Glutamatergic neuron (in vitro differentiated cells): ENCODE data around the gene PCNX2. TPM values are rescaled to one million over a fixed set of nuclear protein-coding genes. Genes with fewer than 3 reads are reported as not detected.

Source experiments
- DNase-seq: peaks from one replicate; pipeline ENCODE4 v3.0.0; 2022
- H3K27ac Mint-ChIP-seq: one replicate; pipeline ENCODE4 v1.8.0; 2020; ENCODE audit warnings: mild to moderate bottlenecking, mixed read lengths, inconsistent platforms; ENCODE audit not compliant: unreplicated experiment
- H3K27me3 Mint-ChIP-seq: one replicate; pipeline ENCODE4 v1.8.0; 2020; ENCODE audit warnings: mild to moderate bottlenecking, moderate library complexity, mixed read lengths, inconsistent platforms; ENCODE audit not compliant: unreplicated experiment
- H3K36me3 Mint-ChIP-seq: one replicate; pipeline ENCODE4 v1.8.0; 2020; ENCODE audit warnings: mild to moderate bottlenecking, mixed read lengths, inconsistent platforms; ENCODE audit not compliant: unreplicated experiment
- H3K4me1 Mint-ChIP-seq: one replicate; pipeline ENCODE4 v1.8.0; 2020; ENCODE audit warnings: mild to moderate bottlenecking, low read depth, mixed read lengths, inconsistent platforms; ENCODE audit not compliant: unreplicated experiment
- H3K4me3 Mint-ChIP-seq: one replicate; pipeline ENCODE4 v1.8.0; 2020; ENCODE audit warnings: mild to moderate bottlenecking, mixed read lengths, inconsistent platforms; ENCODE audit not compliant: unreplicated experiment
- H3K9me3 Mint-ChIP-seq: one replicate; pipeline ENCODE4 v1.8.0; 2020; ENCODE audit warnings: mild to moderate bottlenecking, moderate library complexity, mixed read lengths, inconsistent platforms; ENCODE audit not compliant: unreplicated experiment
- total RNA-seq: library from RNA; stranded (reverse); fragmentation: NEBNext Ultra II Directional; extraction: Animal tissue kit (Norgen Biotek cat#: 25700); gene quantifications from one replicate; pipeline ENCODE4 v1.2.1, GENCODE V29; 2021; ENCODE audit not compliant: unreplicated experiment
- TF ChIP-seq, protein P1 (sequence below): fragments of 200-600 bp; sonication (generic); IDR thresholded peaks from one replicate; pipeline ENCODE4 v1.5.0; 2021; ENCODE audit not compliant: partially characterized antibody, unreplicated experiment

PCNX2 gene
- total RNA-seq, 1 donor from 2014 or later = 44.5 TPM

DNA sequence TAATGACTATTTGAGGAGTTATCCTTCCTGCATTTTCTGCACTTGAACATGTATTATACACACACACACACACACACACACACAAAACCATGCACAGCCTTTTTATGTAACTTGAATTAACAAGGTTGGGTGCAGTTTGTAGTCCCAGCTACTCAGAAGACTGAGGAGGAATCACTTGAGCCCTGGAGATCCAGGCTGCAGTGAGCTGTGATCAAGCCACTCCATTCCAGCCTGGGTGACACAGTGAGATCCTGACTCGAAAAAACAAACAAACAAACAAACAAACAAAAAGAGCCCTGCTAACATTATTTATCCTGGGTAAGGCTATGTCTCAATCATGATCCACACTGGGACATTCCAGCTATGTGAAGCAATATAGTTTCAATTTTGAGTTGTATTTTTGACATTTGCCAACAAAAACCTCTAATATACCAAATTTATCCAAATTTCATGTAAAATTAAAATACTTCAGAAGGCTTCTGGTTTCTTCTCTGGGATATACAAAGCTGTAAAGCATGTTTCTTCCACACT, 188.3 kb downstream of the PCNX2 start:
- TF ChIP-seq, protein P1, sequence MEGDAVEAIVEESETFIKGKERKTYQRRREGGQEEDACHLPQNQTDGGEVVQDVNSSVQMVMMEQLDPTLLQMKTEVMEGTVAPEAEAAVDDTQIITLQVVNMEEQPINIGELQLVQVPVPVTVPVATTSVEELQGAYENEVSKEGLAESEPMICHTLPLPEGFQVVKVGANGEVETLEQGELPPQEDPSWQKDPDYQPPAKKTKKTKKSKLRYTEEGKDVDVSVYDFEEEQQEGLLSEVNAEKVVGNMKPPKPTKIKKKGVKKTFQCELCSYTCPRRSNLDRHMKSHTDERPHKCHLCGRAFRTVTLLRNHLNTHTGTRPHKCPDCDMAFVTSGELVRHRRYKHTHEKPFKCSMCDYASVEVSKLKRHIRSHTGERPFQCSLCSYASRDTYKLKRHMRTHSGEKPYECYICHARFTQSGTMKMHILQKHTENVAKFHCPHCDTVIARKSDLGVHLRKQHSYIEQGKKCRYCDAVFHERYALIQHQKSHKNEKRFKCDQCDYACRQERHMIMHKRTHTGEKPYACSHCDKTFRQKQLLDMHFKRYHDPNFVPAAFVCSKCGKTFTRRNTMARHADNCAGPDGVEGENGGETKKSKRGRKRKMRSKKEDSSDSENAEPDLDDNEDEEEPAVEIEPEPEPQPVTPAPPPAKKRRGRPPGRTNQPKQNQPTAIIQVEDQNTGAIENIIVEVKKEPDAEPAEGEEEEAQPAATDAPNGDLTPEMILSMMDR = no peak
- Mint-ChIP-seq H3K4me1 (no peaks in the 10 kb centered on the region), H3K36me3 (no peaks in the 10 kb centered on the region), H3K27me3 (no peaks in the 10 kb centered on the region), H3K4me3 (no peak overlapping the region), H3K27ac (no peak overlapping the region), H3K9me3 (no peaks in the 10 kb centered on the region)
- DNase-seq = no peak

DNA sequence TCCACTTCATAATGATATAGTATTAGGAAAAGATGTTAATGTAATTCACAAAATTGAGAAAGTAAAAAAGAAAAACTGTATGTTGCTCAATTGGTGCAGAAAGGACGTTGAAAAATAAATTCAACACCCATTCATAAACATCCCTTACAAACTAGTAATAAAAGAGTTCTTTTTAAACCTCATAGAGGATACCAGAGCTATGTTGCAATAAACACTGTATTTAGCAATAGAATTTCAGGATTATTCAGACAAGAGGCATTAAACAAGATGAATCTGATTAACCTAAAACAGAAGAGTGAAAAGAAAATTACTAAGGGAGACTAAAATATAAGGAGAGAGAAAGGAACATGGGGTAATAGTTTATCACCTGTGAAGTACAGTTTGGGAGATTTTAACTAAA, 190.3 kb downstream of the PCNX2 start:
- TF ChIP-seq, protein P1 = no peak
- no peaks in the 10 kb centered on the region for H3K27me3 Mint-ChIP-seq
- H3K36me3 Mint-ChIP-seq = no peaks in the 10 kb centered on the region
- no peaks in the 10 kb centered on the region for H3K4me1 Mint-ChIP-seq
- no peaks in the 10 kb centered on the region for H3K9me3 Mint-ChIP-seq
- no peak for DNase-seq
- no peak overlapping the region for H3K27ac Mint-ChIP-seq
- no peak overlapping the region for H3K4me3 Mint-ChIP-seq

DNA sequence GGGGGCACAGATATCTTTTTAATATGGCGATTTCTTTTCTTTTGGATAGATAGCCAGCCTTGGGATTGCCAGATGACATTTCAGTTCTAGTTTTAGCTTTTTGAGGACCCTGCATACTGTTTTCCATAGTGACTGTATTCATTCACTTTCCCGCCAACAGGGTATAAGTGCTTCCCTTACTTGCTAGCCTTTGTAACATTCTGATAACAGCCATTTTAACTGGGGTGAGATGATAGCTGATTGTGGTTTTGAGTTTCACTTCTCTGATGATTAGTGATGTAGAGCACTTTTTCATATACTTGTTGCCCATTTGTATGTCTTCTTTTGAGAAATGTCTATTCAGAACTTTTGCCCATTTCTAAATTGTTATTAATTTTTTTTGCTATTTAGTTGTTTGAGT, 193.2 kb downstream of the PCNX2 start:
- Mint-ChIP-seq H3K36me3 (no peaks in the 10 kb centered on the region), H3K4me3 (no peak overlapping the region), H3K27me3 (no peaks in the 10 kb centered on the region), H3K4me1 (peaks cover 10% of the 10 kb centered on the region), H3K27ac (no peak overlapping the region), H3K9me3 (no peaks in the 10 kb centered on the region)
- TF ChIP-seq, protein P1 = no peak
- DNase-seq = no peak

DNA sequence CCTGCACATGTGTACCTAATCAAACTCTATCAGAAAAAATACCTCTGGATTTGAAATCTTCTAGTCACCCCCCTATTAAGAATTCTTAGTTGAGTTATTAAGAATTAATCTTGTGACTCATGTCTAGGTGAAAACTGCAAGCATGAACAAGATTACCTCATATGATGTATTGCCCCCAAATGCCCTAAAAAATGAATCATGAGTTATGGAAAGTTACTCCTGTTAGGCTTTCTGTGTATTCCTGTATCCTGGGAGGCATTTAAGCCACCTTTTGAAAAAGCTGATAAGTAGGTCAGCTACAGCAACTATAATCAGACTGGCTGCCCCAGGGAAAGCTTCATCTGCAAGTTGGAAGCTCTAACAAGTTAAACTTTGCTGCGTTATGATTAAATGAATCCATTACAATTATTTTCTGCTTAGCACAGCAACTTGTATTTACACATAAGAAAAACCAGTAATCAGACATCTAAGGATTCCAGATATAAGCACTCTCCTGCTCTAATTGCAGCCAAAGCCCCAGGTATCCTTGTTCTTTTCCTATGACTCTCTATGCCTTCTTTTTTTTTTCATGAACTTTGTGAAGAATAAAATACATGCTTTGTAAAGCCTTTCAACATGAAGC, 197.5 kb downstream of the PCNX2 start:
- no peak for DNase-seq
- H3K9me3 Mint-ChIP-seq = peaks cover 5% of the 10 kb centered on the region
- peaks cover 41% of the 10 kb centered on the region for H3K4me1 Mint-ChIP-seq
- no peak overlapping the region for H3K27ac Mint-ChIP-seq
- no peaks in the 10 kb centered on the region for H3K27me3 Mint-ChIP-seq
- TF ChIP-seq, protein P1 = no peak
- H3K36me3 Mint-ChIP-seq = no peaks in the 10 kb centered on the region
- H3K4me3 Mint-ChIP-seq = no peak overlapping the region

DNA sequence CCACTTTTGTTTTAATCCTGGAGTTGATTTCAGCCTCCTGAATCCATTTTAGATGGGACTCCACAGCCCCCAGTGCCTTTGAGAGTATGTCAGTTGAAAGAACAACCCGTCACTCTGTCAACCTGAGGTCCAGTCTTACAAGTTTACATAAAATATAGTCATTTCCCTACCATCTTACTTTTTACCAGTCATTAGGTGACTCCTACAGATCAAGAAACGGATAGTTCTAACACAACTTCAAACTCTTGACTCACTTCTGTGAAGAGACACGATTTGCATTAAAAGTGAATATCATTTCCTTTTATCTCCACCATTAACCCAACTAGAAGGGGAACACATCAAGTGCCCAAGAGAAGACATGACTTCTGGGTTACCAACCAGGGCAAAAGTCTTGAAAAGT, 198.0 kb downstream of the PCNX2 start:
- H3K4me3 Mint-ChIP-seq = no peak overlapping the region
- H3K27ac Mint-ChIP-seq = no peak overlapping the region
- DNase-seq = no peak
- peaks cover 5% of the 10 kb centered on the region for H3K9me3 Mint-ChIP-seq
- no peaks in the 10 kb centered on the region for H3K27me3 Mint-ChIP-seq
- peaks cover 43% of the 10 kb centered on the region for H3K4me1 Mint-ChIP-seq
- TF ChIP-seq, protein P1 = no peak
- H3K36me3 Mint-ChIP-seq = no peaks in the 10 kb centered on the region
